HEK293T (cell line): ENCODE data around the gene CHST15.

ENCODE experiments used
- FOXM1 ChIP-seq: fragments of 450-650 bp; IDR thresholded peaks from 2 replicates; pipeline ENCODE4 v1.6.1; 2017; ENCODE audit warnings: mild to moderate bottlenecking, borderline replicate concordance
- HDGF ChIP-seq: fragments of 450-650 bp; IDR thresholded peaks from 2 replicates; pipeline ENCODE4 v1.6.1; 2017; ENCODE audit warnings: antibody characterized with exemption, borderline replicate concordance
- SP1 ChIP-seq: fragments of 450-650 bp; IDR thresholded peaks from 2 replicates; pipeline ENCODE4 v1.6.1; 2017
- TF ChIP-seq, protein P1 (sequence below): fragments of 450-650 bp; IDR thresholded peaks from 2 replicates; pipeline ENCODE4 v1.6.1; 2016

DNA sequence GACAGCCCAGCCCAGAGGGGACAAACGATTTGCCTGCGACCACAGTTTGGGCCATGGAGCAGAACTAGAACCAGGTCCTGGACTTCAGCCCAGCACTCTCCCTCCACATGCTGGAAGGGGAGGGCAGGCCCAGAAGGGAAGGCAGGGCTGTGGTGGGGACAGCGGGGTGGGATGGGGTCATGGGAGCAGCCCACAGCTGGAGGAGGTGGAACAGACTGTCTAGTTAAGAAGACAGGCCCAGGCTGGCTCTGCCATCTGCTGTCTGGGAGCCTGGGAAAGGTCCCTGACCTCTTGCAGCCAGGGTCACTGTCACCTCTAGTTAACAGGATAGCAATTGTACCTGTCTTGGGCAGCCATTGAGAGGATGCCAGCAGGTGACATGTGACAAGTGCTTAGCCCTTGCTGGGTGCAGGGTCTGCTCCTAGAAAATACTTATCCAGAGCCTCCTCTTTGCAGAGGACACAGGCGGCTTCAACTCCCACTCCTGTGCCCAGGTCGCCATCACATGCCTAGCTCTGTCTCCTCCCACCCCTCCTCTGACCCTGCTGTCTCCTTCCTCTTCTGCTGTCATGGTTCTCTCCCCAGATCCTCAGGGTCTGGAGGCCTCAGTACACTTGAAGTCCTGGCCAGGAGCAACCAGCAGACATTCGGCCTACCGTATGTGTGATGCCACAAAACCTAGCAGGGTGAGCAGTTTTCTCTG, 37.0 kb upstream of the CHST15 start:
- TF ChIP-seq SP1 (no peak), HDGF (no peak), FOXM1 (no peak)
- TF ChIP-seq, protein P1, sequence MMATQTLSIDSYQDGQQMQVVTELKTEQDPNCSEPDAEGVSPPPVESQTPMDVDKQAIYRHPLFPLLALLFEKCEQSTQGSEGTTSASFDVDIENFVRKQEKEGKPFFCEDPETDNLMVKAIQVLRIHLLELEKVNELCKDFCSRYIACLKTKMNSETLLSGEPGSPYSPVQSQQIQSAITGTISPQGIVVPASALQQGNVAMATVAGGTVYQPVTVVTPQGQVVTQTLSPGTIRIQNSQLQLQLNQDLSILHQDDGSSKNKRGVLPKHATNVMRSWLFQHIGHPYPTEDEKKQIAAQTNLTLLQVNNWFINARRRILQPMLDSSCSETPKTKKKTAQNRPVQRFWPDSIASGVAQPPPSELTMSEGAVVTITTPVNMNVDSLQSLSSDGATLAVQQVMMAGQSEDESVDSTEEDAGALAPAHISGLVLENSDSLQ: no peak
